ENCODE results near the gene IP6K1.

GRCh38 chr3:49813497-49814174 is 27.3 kb upstream of the IP6K1 start, which contains the start of gene UBA7:
- TF ChIP-seq CTCF (optimal IDR thresholded peaks at IDR 0.05 in 1 of 3, IDR thresholded peaks at IDR 0.05 in 1 of 3, conservative IDR thresholded peaks at IDR 0.05 in 1 of 3; ENCODE audit: extremely low read depth in 1 of 3, insufficient read depth in 2 of 3, low read length in 3 of 3) (no peak), EZH2 (IDR thresholded peaks at IDR 0.05; ENCODE audit: low read length) (no peak)
